Measurements from ENCODE around the gene PUS1. TPM values are rescaled to one million over a fixed set of nuclear protein-coding genes. Genes with fewer than 3 reads are reported as not detected.

Gene PUS1
- total and polyA plus RNA-seq, 10 of the 15 experiments (the other 5 are each of a cell fraction or from before 2014, with no cell fraction given): 1.3 to 74.2 (median 25.4) TPM

- FAIRE-seq: no peak
- Histone ChIP-seq H3K27me3 (replicated peaks in 1 of 2; ENCODE audit: control insufficient read depth in 2 of 2, insufficient read depth in 2 of 2, low read length in 1 of 2) (no peaks in the 10 kb centered on the region), H3K4me2 (ENCODE audit: control insufficient read depth, insufficient read depth) (no peak overlapping the region), H3K9me3 (replicated peaks; ENCODE audit: control insufficient read depth, insufficient read depth, low read length) (no peaks in the 10 kb centered on the region), H3K36me3 (ENCODE audit: control insufficient read depth in 2 of 2, insufficient read depth in 2 of 2, low read length in 1 of 2) (peaks cover 0 to 2% of the 10 kb centered on the region in 2 experiments; a peak in 3 of 4 replicates), H3K4me1 (ENCODE audit: control insufficient read depth, insufficient read depth, low read length) (no peaks in the 10 kb centered on the region), H2AFZ (ENCODE audit: control insufficient read depth, low read depth, low read length) (no peak overlapping the region), H3K4me3 (no peak overlapping the region), H3K9ac (ENCODE audit: control insufficient read depth, insufficient read depth, low read length) (no peak overlapping the region), H3K27ac (ENCODE audit: control insufficient read depth, insufficient read depth) (no peak overlapping the region), H3K79me2 (ENCODE audit: control insufficient read depth, insufficient read depth, low read length) (peaks cover 41% of the 10 kb centered on the region), H4K20me1 (ENCODE audit: control insufficient read depth, insufficient read depth) (peaks cover 6% of the 10 kb centered on the region; the same call in 1 of the 2 replicates)
- 86% methylated on average over 4 of the region's 4 CpGs for WGBS (ENCODE audit: insufficient coverage, insufficient replicate concordance, low lambda C conversion rate, missing lambda C conversion rate)
- RAD21 ChIA-PET (ENCODE audit: unreplicated experiment): no interaction called here
- no peak for TF ChIP-seq POLR2AphosphoS5 (IDR thresholded peaks at IDR 0.05; ENCODE audit: low read length)
- no peak for TF ChIP-seq CUX1 (IDR thresholded peaks at IDR 0.05; ENCODE audit: insufficient replicate concordance, low read depth, low read length)
- no peak for TF ChIP-seq NR2C2 (IDR thresholded peaks at IDR 0.05; ENCODE audit: borderline replicate concordance, control insufficient read depth, insufficient read length, low read depth)
- no peak for TF ChIP-seq ZNF217 (IDR thresholded peaks at IDR 0.05)
- no peak for TF ChIP-seq JUND (IDR thresholded peaks at IDR 0.05; ENCODE audit: low read depth, low read length)
- no peak for TF ChIP-seq SIX5 (IDR thresholded peaks at IDR 0.05; ENCODE audit: low read depth, low read length, severe bottlenecking)
- no peak for TF ChIP-seq RAD21 (IDR thresholded peaks at IDR 0.05; ENCODE audit: insufficient read depth, low read depth, low read length)
- TF ChIP-seq IKZF2 (IDR thresholded peaks at IDR 0.05): no peak
- no peak for TF ChIP-seq RCOR1 (conservative IDR thresholded peaks at IDR 0.05; ENCODE audit: low read depth, low read length)
- TF ChIP-seq ZNF274 (IDR thresholded peaks at IDR 0.05; ENCODE audit: insufficient read depth, insufficient read length): no peak
- TF ChIP-seq ASH2L (IDR thresholded peaks at IDR 0.05; ENCODE audit: borderline replicate concordance, low read depth): no peak
- POLR2A ChIA-PET: no interaction called here
- BruUV-seq (replicated peaks): no TSS peak
- intact Hi-C loops (cut with micrococcal nuclease; ENCODE audit: unreplicated experiment): loop anchor here (10.0 kb wide), 1 partner anchor 184 kb away; no protein-coding TSS in a partner anchor
- in situ Hi-C loops (cut with MboI): no loop called here
- CTCF ChIA-PET: interaction anchor here (0.6 to 1.0 kb wide), 2 partner anchors 37 to 71 kb away, joined by 3 read pairs; no protein-coding TSS in a partner anchor
- SMC1A ChIA-PET (ENCODE audit: uncharacterized antibody, unreplicated experiment): interaction anchor here (1.7 kb wide), 1 partner anchor 204 kb away, joined by 4 read pairs; no protein-coding TSS in a partner anchor
- no peak for DNase-seq (ENCODE audit: low read depth, low spot score)
- ATAC-seq: no peak
These were observed 30.0 kb downstream of the PUS1 start for GRCh38 chr12:131959116-131959515.

Data from GM12878 (cell line).